Measurements from ENCODE around the gene ELMO1.

GRCh38 chr7:36861656-36862055 is 587.0 kb downstream of the ELMO1 start:
- TF ChIP-seq, protein P1, sequence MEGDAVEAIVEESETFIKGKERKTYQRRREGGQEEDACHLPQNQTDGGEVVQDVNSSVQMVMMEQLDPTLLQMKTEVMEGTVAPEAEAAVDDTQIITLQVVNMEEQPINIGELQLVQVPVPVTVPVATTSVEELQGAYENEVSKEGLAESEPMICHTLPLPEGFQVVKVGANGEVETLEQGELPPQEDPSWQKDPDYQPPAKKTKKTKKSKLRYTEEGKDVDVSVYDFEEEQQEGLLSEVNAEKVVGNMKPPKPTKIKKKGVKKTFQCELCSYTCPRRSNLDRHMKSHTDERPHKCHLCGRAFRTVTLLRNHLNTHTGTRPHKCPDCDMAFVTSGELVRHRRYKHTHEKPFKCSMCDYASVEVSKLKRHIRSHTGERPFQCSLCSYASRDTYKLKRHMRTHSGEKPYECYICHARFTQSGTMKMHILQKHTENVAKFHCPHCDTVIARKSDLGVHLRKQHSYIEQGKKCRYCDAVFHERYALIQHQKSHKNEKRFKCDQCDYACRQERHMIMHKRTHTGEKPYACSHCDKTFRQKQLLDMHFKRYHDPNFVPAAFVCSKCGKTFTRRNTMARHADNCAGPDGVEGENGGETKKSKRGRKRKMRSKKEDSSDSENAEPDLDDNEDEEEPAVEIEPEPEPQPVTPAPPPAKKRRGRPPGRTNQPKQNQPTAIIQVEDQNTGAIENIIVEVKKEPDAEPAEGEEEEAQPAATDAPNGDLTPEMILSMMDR (IDR thresholded peaks at IDR 0.05; ENCODE audit: poor library complexity) = no peak
- TF ChIP-seq EZH2phosphoT487 (IDR thresholded peaks at IDR 0.05; ENCODE audit: low read depth, severe bottlenecking, unreplicated experiment) = no peak
- no peak for TF ChIP-seq EZH2 (IDR thresholded peaks at IDR 0.05; ENCODE audit: borderline replicate concordance)

All from hepatocyte (in vitro differentiated cells).